Endodermal cell (in vitro differentiated cells): Measurements from ENCODE around the gene NEK10. TPM values are rescaled to one million over a fixed set of nuclear protein-coding genes. Genes with fewer than 3 reads are reported as not detected.

Experiments
- DNase-seq: peaks from one replicate; pipeline ENCODE4 v3.0.0-alpha.2; 2017
- H3K27ac ChIP-seq: 2 replicates; pipeline ENCODE4 v1.5.1; 2013; ENCODE audit warnings: mild to moderate bottlenecking, low read depth, low read length, moderate library complexity
- H3K27me3 ChIP-seq: 2 replicates; pipeline ENCODE4 v1.6.1; 2013; ENCODE audit warnings: mild to moderate bottlenecking, low read length, moderate library complexity; ENCODE audit not compliant: insufficient read depth, control insufficient read depth, poor library complexity, severe bottlenecking
- H3K36me3 ChIP-seq: 2 replicates; pipeline ENCODE4 v1.7.0; 2013; ENCODE audit warnings: mild to moderate bottlenecking, low read length, moderate library complexity; ENCODE audit not compliant: control insufficient read depth, insufficient read depth
- H3K4me1 ChIP-seq: one replicate; pipeline ENCODE4 v1.7.0; 2013; ENCODE audit warnings: low read length; ENCODE audit not compliant: control insufficient read depth, insufficient read depth
- H3K4me3 ChIP-seq: 2 replicates; pipeline ENCODE4 v1.5.1; 2013; ENCODE audit warnings: mild to moderate bottlenecking, low read length, moderate library complexity
- H3K9ac ChIP-seq: 2 replicates; pipeline ENCODE4 v1.6.1; 2013; ENCODE audit warnings: mild to moderate bottlenecking, low read length, moderate library complexity; ENCODE audit not compliant: poor library complexity, severe bottlenecking; ENCODE audit errors: extremely low read depth
- H3K9me3 ChIP-seq: 2 replicates; pipeline ENCODE4 v1.6.1; 2013; ENCODE audit warnings: mild to moderate bottlenecking, low read length, moderate library complexity; ENCODE audit not compliant: control insufficient read depth
- H3K27ac Mint-ChIP-seq: 2 replicates; pipeline ENCODE4 v1.8.0; 2020; ENCODE audit warnings: mixed read lengths
- H3K27me3 Mint-ChIP-seq: 2 replicates; pipeline ENCODE4 v1.8.0; 2021; ENCODE audit warnings: mild to moderate bottlenecking, mixed read lengths; ENCODE audit not compliant: insufficient read depth
- H3K36me3 Mint-ChIP-seq: 2 replicates; pipeline ENCODE4 v1.8.0; 2020; ENCODE audit warnings: low read depth, mixed read lengths
- H3K4me1 Mint-ChIP-seq: 2 replicates; pipeline ENCODE4 v1.8.0; 2020; ENCODE audit warnings: mixed read lengths
- H3K4me3 Mint-ChIP-seq: 2 replicates; pipeline ENCODE4 v1.8.0; 2020; ENCODE audit warnings: mild to moderate bottlenecking, moderate library complexity, mixed read lengths
- H3K9me3 Mint-ChIP-seq: 2 replicates; pipeline ENCODE4 v1.8.0; 2020; ENCODE audit warnings: mild to moderate bottlenecking, mixed read lengths
- CTCF ChIP-seq: fragments of 200-600 bp; sonication (generic); conservative IDR thresholded peaks from 2 replicates; pipeline ENCODE4 v1.5.0; 2021; ENCODE audit warnings: antibody characterized with exemption, mild to moderate bottlenecking
- WGBS, 2 experiments: methylation state at CpG; one replicate each; pipeline versions ENCODE4 v1.1.5 to v1.1.7; 2013; ENCODE audit warnings: missing lambda C conversion rate in 2 of 2, mixed read lengths in 1 of 2; ENCODE audit not compliant: insufficient coverage in 1 of 2, insufficient read length in 1 of 2; 5-methylcytosine and 5-hydroxymethylcytosine counted together
- total RNA-seq, 2 donors: library from RNA; stranded (reverse); fragmentation: NEBNext Ultra II Directional in 1 of 2; extraction: Animal tissue kit (Norgen Biotek cat#: 25700) in 1 of 2; gene quantifications; 2 replicates in 1 of 2; 3 replicates in 1 of 2; pipeline ENCODE4 v1.2.1, GENCODE V29; 2021

NEK10 gene
- total RNA-seq, 2 donors from 2014 or later = 1.3 to 2.4 TPM

GRCh38 chr3:27166888-27167287 is 202.3 kb downstream of the NEK10 start:
- Mint-ChIP-seq H3K27ac (no peak overlapping the region), H3K4me3 (no peak overlapping the region), H3K9me3 (no peaks in the 10 kb centered on the region), H3K4me1 (no peaks in the 10 kb centered on the region), H3K27me3 (no peaks in the 10 kb centered on the region), H3K36me3 (no peaks in the 10 kb centered on the region)
- 83 to 90% methylated on average over 1 to 3 of the region's 3 CpGs for WGBS, 2 experiments
- no peak overlapping the region for H3K9ac ChIP-seq
- no peaks in the 10 kb centered on the region for H3K4me1 ChIP-seq
- H3K27me3 ChIP-seq = no peaks in the 10 kb centered on the region
- H3K27ac ChIP-seq = no peak overlapping the region
- H3K4me3 ChIP-seq = no peak overlapping the region
- DNase-seq = no peak
- no peaks in the 10 kb centered on the region for H3K36me3 ChIP-seq
- H3K9me3 ChIP-seq = no peaks in the 10 kb centered on the region
- TF ChIP-seq CTCF = no peak

- H3K27ac ChIP-seq = no peak overlapping the region
- 81 to 94% methylated on average over 2 of the region's 2 CpGs for WGBS, 2 experiments
Observed at GRCh38 chr3:27165321-27165721, 203.9 kb downstream of the NEK10 start.

GRCh38 chr3:27160779-27161287 is 208.3 kb downstream of the NEK10 start:
- DNase-seq = no peak
- no peak for TF ChIP-seq CTCF
- no peak overlapping the region for H3K4me3 Mint-ChIP-seq
- no peaks in the 10 kb centered on the region for H3K4me1 Mint-ChIP-seq
- Histone ChIP-seq H3K36me3 (no peaks in the 10 kb centered on the region), H3K4me3 (no peak overlapping the region), H3K9me3 (no peaks in the 10 kb centered on the region), H3K27me3 (no peaks in the 10 kb centered on the region), H3K9ac (no peak overlapping the region), H3K27ac (no peak overlapping the region), H3K4me1 (no peaks in the 10 kb centered on the region)
- H3K27ac Mint-ChIP-seq = no peak overlapping the region
- no peaks in the 10 kb centered on the region for H3K27me3 Mint-ChIP-seq
- WGBS, 2 experiments = 88% methylated on average over 2 of the region's 2 CpGs; no CpG with 5 or more reads in 1 of the 2 experiments
- H3K9me3 Mint-ChIP-seq = no peaks in the 10 kb centered on the region
- H3K36me3 Mint-ChIP-seq = no peaks in the 10 kb centered on the region

More at GRCh38 chr3:27165321-27165721, 203.9 kb downstream of the NEK10 start:
- H3K27me3 Mint-ChIP-seq = no peaks in the 10 kb centered on the region
- Histone ChIP-seq H3K36me3 (no peaks in the 10 kb centered on the region), H3K27me3 (no peaks in the 10 kb centered on the region), H3K9ac (no peak overlapping the region), H3K4me1 (no peaks in the 10 kb centered on the region), H3K4me3 (no peak overlapping the region), H3K9me3 (no peaks in the 10 kb centered on the region)
- DNase-seq = no peak
- no peak for TF ChIP-seq CTCF
- no peak overlapping the region for H3K27ac Mint-ChIP-seq
- H3K4me3 Mint-ChIP-seq = no peak overlapping the region
- no peaks in the 10 kb centered on the region for H3K9me3 Mint-ChIP-seq
- no peaks in the 10 kb centered on the region for H3K36me3 Mint-ChIP-seq
- H3K4me1 Mint-ChIP-seq = no peaks in the 10 kb centered on the region
